ENCODE results near the gene ZBTB46.

The ZBTB46 gene

GRCh38 chr20:63699466-63700198 lies 131.4 kb downstream of the ZBTB46 start:
- TF ChIP-seq FOXP2 (optimal IDR thresholded peaks at IDR 0.05; ENCODE audit: borderline replicate concordance, extremely low read depth, extremely low read length, insufficient read depth): no peak
- TF ChIP-seq REST (IDR thresholded peaks at IDR 0.05; ENCODE audit: insufficient read depth in 1 of 2, low read depth in 2 of 2, low read length in 2 of 2): no peak
- TF ChIP-seq SIN3A (IDR thresholded peaks at IDR 0.05; ENCODE audit: borderline replicate concordance, insufficient read depth, low read length): no peak
- no peak for TF ChIP-seq POLR2AphosphoS5 (IDR thresholded peaks at IDR 0.05; ENCODE audit: low read depth, low read length)
- TF ChIP-seq TAF1 (IDR thresholded peaks at IDR 0.05; ENCODE audit: borderline replicate concordance, insufficient read depth, low read length): no peak

- TF ChIP-seq SIN3A (IDR thresholded peaks at IDR 0.05; ENCODE audit: borderline replicate concordance, insufficient read depth, low read length) (no peak), POLR2AphosphoS5 (IDR thresholded peaks at IDR 0.05; ENCODE audit: low read depth, low read length) (peak; percentile 49), FOXP2 (optimal IDR thresholded peaks at IDR 0.05; ENCODE audit: borderline replicate concordance, extremely low read depth, extremely low read length, insufficient read depth) (no peak), TAF1 (IDR thresholded peaks at IDR 0.05; ENCODE audit: borderline replicate concordance, insufficient read depth, low read length) (no peak), REST (IDR thresholded peaks at IDR 0.05; ENCODE audit: insufficient read depth in 1 of 2, low read depth in 2 of 2, low read length in 2 of 2) (no peak)
These were observed 132.2 kb downstream of the ZBTB46 start for GRCh38 chr20:63698739-63699465.

DNA sequence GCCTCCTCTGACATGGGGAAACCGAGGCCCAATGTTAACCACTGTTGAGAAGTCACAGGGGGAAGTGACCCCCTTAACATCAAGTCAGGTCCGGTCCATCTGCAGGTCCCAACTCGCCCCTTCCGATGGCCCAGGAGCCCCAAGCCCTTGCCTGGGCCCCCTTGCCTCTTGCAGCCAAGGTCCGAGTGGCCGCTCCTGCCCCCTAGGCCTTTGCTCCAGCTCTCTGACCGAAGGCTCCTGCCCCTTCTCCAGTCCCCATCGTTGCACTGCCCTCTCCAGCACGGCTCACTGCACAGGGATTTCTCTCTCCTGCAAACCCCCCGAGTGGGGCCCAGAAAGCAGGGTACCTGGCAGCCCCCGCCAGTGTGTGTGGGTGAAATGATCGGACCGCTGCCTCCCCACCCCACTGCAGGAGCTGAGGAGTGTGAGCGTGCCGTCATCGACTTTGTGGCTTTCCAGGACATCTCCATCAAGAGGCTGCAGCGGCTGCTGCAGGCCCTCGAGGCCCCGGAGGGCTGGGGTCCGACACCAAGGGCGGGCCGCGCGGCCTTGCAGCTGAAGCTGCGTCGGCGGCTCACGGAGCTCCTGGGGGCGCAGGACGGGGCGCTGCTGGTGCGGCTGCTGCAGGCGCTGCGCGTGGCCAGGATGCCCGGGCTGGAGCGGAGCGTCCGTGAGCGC lies 133.1 kb downstream of the ZBTB46 start:
- no peak for TF ChIP-seq REST (IDR thresholded peaks at IDR 0.05; ENCODE audit: insufficient read depth in 1 of 2, low read depth in 2 of 2, low read length in 2 of 2)
- no peak for TF ChIP-seq SIN3A (IDR thresholded peaks at IDR 0.05; ENCODE audit: borderline replicate concordance, insufficient read depth, low read length)
- no peak for TF ChIP-seq FOXP2 (optimal IDR thresholded peaks at IDR 0.05; ENCODE audit: borderline replicate concordance, extremely low read depth, extremely low read length, insufficient read depth)
- TF ChIP-seq TAF1 (IDR thresholded peaks at IDR 0.05; ENCODE audit: borderline replicate concordance, insufficient read depth, low read length): no peak
- TF ChIP-seq POLR2AphosphoS5 (IDR thresholded peaks at IDR 0.05; ENCODE audit: low read depth, low read length): no peak

DNA sequence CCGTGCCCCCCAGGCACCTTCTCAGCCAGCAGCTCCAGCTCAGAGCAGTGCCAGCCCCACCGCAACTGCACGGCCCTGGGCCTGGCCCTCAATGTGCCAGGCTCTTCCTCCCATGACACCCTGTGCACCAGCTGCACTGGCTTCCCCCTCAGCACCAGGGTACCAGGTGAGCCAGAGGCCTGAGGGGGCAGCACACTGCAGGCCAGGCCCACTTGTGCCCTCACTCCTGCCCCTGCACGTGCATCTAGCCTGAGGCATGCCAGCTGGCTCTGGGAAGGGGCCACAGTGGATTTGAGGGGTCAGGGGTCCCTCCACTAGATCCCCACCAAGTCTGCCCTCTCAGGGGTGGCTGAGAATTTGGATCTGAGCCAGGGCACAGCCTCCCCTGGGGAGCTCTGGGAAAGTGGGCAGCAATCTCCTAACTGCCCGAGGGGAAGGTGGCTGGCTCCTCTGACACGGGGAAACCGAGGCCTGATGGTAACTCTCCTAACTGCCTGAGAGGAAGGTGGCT lies 133.7 kb downstream of the ZBTB46 start:
- no peak for TF ChIP-seq TAF1 (IDR thresholded peaks at IDR 0.05; ENCODE audit: borderline replicate concordance, insufficient read depth, low read length)
- TF ChIP-seq POLR2AphosphoS5 (IDR thresholded peaks at IDR 0.05; ENCODE audit: low read depth, low read length): peak; percentile 44; the same call in 1 of the 2 replicates

DNA sequence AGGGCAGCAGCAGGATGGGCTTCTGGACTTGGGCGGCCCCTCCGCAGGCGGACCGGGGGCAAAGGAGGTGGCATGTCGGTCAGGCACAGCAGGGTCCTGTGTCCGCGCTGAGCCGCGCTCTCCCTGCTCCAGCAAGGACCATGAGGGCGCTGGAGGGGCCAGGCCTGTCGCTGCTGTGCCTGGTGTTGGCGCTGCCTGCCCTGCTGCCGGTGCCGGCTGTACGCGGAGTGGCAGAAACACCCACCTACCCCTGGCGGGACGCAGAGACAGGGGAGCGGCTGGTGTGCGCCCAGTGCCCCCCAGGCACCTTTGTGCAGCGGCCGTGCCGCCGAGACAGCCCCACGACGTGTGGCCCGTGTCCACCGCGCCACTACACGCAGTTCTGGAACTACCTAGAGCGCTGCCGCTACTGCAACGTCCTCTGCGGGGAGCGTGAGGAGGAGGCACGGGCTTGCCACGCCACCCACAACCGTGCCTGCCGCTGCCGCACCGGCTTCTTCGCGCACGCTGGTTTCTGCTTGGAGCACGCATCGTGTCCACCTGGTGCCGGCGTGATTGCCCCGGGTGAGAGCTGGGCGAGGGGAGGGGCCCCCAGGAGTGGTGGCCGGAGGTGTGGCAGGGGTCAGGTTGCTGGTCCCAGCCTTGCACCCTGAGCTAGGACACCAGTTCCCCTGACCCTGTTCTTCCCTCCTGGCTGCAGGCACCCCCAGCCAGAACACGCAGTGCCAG lies 134.3 kb downstream of the ZBTB46 start, which contains the start of gene TNFRSF6B:
Gene TNFRSF6B, plus strand, starts transcription at position 25 of the 729 bp plus-strand sequence. Its CDS starts 116 bp downstream, at position 141.
- no peak for TF ChIP-seq FOXP2 (optimal IDR thresholded peaks at IDR 0.05; ENCODE audit: borderline replicate concordance, extremely low read depth, extremely low read length, insufficient read depth)
- no peak for TF ChIP-seq TAF1 (IDR thresholded peaks at IDR 0.05; ENCODE audit: borderline replicate concordance, insufficient read depth, low read length)
- TF ChIP-seq SIN3A (IDR thresholded peaks at IDR 0.05; ENCODE audit: borderline replicate concordance, insufficient read depth, low read length): no peak
- TF ChIP-seq POLR2AphosphoS5 (IDR thresholded peaks at IDR 0.05; ENCODE audit: low read depth, low read length): no peak; the same call in 1 of the 2 replicates
- TF ChIP-seq REST (IDR thresholded peaks at IDR 0.05; ENCODE audit: insufficient read depth in 1 of 2, low read depth in 2 of 2, low read length in 2 of 2): no peak
